T47D (cell line): Measurements from ENCODE around the gene HELZ.
A peak's percentile ranks its signal among the peaks of the same experiment; 100 is the strongest.
"Not testable (repeated sequence)": the region's sequence is repeated elsewhere in the genome, so short reads cannot be mapped to it uniquely, and the experiment has no call there.

Experiments used
- DNase-seq, 2 experiments: peaks; one replicate each; pipeline versions ENCODE4 v3.0.0 to v3.0.0-alpha.2; 2011 to 2012; ENCODE audit warnings: low read depth in 1 of 2, low spot score in 1 of 2
- JUND ChIP-seq: IDR thresholded peaks from 2 replicates; pipeline ENCODE4 v1.6.1; 2012; ENCODE audit warnings: low read depth
- in situ Hi-C: cut with HindIII; loops from 2 replicates; pipeline ENCODE4 v1.10.0; 2016; ENCODE audit warnings: low sequenced_read_pairs, low pct_unique_long_range_greater_than_20kb

Gene HELZ

DNA sequence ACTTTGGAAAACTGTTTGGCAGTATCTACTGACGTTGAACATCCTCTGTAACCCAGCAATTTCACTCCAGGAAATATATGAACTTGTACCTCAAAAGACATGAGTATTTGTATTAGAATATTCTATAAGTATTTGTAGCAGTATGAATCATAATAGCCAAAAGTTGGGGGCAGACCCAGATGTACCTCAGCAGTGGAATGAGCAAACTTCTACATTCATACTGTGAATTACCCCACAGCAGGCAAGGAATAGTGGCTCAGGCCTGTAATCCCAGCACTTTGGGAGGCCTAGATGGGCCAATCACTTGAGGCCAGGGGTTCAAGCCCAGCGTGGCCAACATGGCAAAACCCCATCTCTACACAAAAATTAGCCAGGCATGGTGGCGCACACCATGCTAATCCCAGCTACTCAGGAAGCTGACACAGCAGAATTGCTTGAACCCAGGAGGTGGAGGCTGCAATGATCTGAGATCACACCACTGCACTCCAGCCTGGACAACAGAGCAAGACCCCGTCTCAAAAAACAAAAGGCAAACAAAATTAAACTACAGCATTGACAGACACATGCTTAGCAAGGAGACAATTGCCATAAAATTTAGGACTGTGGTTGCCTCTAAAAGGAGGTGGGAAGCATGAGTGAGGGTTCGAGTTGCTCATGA, 11.2 kb upstream of the HELZ start:
- DNase-seq: no peak
- TF ChIP-seq JUND: no peak

GRCh38 chr17:67253384-67253783, 8.4 kb upstream of the HELZ start:
- DNase-seq: no peak
- no peak for TF ChIP-seq JUND
- in situ Hi-C loops: no loop called here

More for the DNA sequence above, 11.2 kb upstream of the HELZ start:
- in situ Hi-C loops: no loop called here

GRCh38 chr17:67251586-67251985, 6.6 kb upstream of the HELZ start:
- in situ Hi-C loops, DNase-seq: not testable (repeated sequence)

DNA sequence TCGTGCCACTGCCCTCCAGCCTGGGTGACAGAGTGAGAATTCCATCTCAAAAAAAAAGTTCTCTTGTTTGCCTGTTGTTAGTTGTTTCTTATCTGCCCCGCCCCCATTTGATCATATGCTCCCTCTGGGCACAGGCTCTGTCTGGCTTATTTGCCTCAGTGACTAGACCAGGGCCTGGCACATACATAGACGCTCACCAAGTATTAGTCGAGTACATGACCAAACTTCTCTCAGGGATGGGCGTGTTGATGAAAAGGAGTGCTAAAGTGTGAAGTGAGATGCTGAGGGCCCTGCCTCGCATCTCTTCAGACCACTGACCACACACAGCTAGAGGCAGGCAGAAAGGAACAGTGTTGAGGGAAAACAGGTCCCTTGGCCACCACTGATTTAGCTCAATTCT, 3.3 kb upstream of the HELZ start:
- TF ChIP-seq JUND: no peak
- no peak for DNase-seq
- in situ Hi-C loops: no loop called here

- DNase-seq: no peak
- in situ Hi-C loops: no loop called here
- TF ChIP-seq JUND: no peak
Measured at GRCh38 chr17:67247416-67247900, 2.5 kb upstream of the HELZ start.

DNA sequence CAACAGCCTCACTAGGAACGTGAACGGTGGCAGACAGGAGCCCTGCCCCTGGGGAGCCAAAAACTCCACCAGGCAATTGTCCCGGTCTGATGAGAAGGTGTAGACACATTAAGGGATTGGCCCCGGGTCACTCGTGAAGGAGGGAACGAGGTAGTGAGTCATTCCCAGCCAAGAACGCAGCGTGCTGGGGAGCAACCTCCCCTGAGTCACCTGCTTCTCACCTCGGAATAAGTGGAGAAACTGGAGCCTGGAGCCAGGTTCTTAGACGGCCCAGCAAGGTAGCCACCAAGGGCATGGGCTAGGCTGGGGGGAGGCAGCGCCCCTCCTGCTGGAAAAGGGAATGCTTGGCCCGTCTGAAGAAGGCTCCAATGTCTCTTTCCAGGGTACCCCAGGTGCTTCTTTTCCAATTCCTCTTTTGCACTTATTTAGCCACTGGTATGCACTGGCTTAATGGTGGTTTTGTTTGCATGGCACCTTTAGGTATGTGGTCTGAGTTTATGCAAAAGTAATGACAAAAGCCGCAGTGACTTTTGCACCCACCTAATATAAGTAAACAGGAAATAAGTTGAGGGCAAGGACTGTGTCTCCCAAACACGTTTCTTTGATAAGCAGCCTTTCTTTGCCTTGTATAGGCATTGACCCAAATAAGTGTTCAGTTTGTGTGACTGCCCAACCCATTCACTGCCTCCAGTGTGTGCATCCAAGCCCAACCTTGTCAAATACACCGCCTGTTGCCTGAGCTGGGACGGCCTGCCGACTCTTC, 1.8 kb upstream of the HELZ start:
- DNase-seq: peak in 1 of 2 experiments; percentile 78
- no peak for TF ChIP-seq JUND
- in situ Hi-C loops: no loop called here

DNA sequence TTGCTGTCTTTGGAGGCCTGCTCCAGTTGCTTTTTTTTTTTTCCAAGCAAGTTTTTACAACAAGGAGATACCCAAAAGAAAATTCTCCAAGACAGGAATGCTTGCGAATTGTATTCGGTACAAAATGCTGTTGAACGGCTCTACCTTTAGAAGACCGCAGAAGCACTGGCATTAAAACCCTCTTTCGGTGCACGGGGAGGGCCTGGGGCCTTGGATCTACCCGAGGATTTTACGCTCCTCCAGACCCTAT, 1.3 kb upstream of the HELZ start:
- TF ChIP-seq JUND: no peak
- no peak for DNase-seq
- in situ Hi-C loops: no loop called here

- no peak for TF ChIP-seq JUND
- DNase-seq: peak in 1 of 2 experiments; percentile 33
- in situ Hi-C loops: no loop called here
Measured at GRCh38 chr17:67245694-67246402, 852 bp upstream of the HELZ start.

DNA sequence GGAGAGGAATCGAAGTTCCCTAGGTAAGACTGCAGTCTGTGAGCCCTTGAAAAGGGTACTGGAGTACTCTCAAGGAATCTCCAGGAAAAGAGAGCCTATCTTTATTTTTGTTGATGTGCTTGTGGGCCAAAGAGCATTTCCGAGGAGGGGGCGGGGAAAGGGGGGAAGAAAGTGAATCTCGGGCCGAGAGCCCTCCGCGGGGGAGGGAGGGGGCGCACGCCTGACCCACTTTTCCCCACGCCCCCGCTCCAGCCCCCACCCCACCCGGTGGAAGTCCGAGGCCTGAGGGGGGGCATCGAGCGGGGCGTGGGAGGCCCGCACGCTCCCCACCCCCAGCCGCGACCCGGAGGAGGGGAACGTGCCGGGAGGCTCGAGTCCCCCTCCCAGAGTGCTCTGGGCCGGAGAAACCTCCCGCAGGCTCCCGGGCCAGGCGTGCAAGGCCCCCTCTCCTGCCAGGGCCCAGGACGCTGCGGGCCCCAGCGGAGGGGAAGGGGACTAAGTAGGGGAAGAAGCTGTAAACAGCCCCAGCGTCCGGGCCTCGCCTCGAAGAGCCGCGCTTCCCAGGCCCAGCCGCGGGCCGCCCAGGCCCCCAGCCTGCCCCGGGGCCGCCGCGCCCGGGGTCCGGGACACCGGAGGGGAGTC, 444 bp downstream of the HELZ start:
- TF ChIP-seq JUND: no peak
- no peak for DNase-seq
- in situ Hi-C loops: no loop called here

GRCh38 chr17:67243284-67243683, 1.7 kb downstream of the HELZ start:
- no peak for TF ChIP-seq JUND
- peak in 1 of 2 experiments; percentile 20 for DNase-seq
- in situ Hi-C loops: no loop called here

GRCh38 chr17:67241719-67242341, 3.2 kb downstream of the HELZ start:
- TF ChIP-seq JUND: no peak
- in situ Hi-C loops: no loop called here
- no peak for DNase-seq

GRCh38 chr17:67239597-67239996, 5.4 kb downstream of the HELZ start:
- no peak for TF ChIP-seq JUND
- in situ Hi-C loops: no loop called here

More at GRCh38 chr17:67239597-67239996, 5.4 kb downstream of the HELZ start:
- no peak for DNase-seq
